Measurements from ENCODE around the gene KLHL29.
"Not testable (repeated sequence)": the region's sequence is repeated elsewhere in the genome, so short reads cannot be mapped to it uniquely, and the experiment has no call there.

The KLHL29 gene

GRCh38 chr2:23384551-23385343 lies at the start of gene KLHL29:
Gene KLHL29 (plus strand): TSS chr2:23385179. CDS start chr2:23562197, 177,018 bp downstream.
- DNase-seq: no peak

DNA sequence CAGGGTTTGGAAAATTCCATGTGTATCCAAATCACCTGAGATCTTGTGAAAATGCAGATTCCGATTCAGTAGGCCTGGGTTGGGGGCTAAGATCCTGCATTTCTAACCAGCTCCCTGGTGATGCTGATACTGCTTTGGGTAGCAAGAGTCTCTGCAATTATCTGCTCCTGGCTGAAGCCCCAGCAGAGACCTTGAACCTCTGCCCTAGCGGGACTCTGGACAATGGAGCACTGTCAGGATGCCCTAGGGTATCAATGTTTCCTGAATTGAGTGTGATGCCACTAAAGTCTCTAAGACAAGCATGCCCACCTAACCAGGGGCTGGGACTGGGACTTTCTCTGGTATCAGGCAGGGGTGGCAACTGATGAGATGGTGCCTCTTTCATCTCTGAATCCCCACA lies 49.4 kb upstream of the KLHL29 start:
- no peak for DNase-seq

- DNase-seq: no peak
These were observed 42.9 kb upstream of the KLHL29 start for GRCh38 chr2:23342075-23342474.

GRCh38 chr2:23346029-23346428 lies 39.0 kb upstream of the KLHL29 start:
- DNase-seq: no peak

DNA sequence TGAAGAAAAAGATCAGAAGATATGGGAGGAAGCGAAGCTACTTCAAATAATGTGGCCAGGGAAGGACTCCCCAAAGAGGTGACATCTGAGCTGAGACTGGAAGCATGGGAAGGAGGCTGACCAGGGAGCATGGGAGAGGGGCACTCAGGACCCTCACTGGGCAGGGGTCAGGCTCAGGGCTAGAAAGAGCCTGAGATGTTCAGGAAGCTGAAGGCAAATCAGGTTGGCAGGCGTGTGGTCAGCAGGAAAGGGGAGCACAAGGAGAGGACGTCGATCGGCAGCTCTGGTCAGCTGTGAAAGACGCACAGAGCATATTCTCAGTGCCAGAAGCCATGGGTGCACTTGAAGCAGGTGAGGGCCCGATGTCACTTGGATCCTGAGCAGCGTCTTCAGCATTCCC lies 38.2 kb upstream of the KLHL29 start:
- DNase-seq: no peak

GRCh38 chr2:23347471-23348092 lies 37.4 kb upstream of the KLHL29 start:
- DNase-seq: no peak

- not testable (repeated sequence) for DNase-seq
These were observed 36.9 kb upstream of the KLHL29 start for GRCh38 chr2:23348093-23348481.

GRCh38 chr2:23349508-23349907 lies 35.5 kb upstream of the KLHL29 start:
- DNase-seq: no peak

DNA sequence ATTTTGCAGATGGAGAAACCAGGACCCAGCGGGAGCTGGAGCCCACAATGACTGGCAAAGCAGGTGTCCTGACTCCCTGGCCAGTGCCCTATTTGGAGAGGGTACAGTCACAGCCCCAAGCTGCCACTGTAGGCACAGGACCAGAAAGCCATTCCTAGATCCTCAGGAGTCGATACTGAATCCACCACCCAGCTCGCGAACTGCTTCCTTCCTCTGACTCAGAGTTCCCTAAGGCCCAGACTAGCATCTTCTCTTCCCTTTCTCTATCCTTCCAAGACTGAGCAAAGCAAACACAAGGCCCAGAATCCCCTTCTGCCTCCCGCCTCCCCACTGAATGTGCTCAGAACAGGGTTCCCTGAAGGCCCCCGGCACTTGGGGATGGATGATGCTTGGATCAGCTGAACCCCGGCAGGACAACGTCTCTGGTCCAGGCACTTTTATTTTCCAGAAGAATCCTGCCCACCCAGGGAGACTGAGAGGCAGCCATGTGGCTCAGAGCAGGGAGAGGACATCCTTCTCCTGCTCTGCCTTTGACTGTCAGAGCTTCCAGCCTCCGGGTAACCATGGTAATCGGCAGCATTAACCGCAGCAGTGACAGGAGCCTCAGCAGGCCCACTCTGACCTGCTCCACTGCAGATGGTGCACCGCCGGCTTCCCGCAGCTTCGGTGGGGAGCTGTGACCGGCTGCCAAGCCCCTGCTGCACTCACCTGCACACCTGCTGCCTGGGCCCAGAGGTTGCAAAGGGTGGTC lies 34.8 kb upstream of the KLHL29 start:
- no peak for DNase-seq

GRCh38 chr2:23350792-23351355 lies 34.1 kb upstream of the KLHL29 start:
- no peak for DNase-seq

- DNase-seq: no peak
These were observed 33.4 kb upstream of the KLHL29 start for GRCh38 chr2:23351388-23352141.

GRCh38 chr2:23354554-23354953 lies 30.4 kb upstream of the KLHL29 start:
- DNase-seq: no peak

- no peak for DNase-seq
These were observed 30.0 kb upstream of the KLHL29 start for GRCh38 chr2:23355001-23355400.

DNA sequence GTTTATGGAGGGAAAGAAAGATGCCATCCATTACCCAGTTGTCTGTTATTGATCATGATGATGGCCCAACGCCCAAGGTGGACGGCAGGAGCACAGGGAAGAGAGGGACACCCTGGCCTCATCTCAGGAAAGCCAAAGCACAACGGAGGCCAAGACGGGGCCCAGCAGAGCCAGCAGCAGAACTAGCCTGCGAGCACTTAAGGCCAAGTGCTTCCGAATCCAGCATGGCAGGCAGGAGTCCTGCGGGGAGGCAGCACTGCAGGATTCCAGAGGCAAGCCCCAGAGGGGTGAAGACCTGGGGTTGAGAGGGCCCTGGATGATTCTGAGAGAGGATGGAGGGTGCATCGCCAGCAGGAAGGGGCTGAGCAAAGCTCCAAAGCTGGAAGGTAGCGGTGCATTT lies 28.3 kb upstream of the KLHL29 start:
- DNase-seq: no peak

DNA sequence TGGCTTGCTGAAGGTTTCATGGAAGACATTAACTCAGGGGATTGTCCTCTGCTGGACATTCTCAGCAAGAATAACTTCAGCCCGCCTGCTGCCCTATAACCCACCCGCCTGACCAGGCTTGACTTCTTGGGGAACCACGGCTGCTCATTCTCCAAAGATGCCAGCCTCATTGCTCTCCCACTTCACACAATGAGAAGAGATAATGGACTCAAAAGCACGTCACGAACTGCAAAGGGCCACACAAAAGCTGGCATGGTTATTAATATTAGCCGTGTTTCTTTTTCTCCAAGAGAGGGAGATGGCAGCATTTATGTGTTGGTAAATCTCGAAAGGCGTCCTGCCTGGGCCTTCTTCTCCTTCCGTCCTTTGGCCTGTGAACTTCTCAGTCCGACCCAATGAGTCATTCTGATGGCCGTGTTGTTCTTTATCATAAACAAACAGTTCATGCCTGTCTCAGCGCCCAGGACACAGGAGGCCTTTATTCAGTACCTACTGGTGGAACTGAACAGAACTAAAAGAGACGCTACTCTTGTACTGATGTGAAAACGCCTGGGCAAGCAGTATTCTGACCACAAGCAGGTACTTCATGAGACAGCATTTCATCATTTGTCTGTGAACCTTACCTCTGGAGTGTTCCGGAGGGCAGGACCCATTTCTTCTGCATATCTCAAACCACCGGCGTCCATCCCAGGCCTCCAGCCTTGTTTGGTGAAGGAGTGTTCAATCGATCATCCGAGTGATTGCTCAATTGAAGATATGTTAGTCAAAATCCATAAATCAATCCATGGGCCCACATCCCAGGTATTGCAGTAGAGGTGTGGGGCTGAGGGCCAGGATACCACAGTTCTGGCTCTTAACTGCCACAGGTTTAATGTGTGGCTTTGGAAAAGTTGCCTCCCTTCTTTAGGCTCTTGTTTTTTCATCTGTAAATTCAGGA lies 25.1 kb upstream of the KLHL29 start:
- DNase-seq: no peak

- DNase-seq: no peak
These were observed 24.3 kb upstream of the KLHL29 start for GRCh38 chr2:23360571-23361125.

DNA sequence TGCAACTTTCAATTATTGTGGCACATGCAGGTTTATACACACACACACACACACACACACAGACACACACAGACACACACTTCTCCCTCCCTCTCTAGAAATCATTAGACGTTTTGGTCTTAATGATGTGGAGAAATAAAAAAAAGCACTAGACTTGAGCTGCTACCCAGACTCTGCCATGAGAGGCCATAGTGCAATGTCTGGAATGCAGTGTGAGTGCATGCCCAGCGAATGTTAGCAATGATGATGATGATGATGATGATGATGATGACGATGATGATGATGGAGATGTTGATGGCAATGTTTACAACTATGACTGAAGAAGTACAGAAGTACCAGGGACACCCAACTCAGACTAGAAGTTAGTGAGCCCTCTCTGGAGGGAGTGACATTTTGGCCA lies 23.8 kb upstream of the KLHL29 start:
- DNase-seq: no peak

DNA sequence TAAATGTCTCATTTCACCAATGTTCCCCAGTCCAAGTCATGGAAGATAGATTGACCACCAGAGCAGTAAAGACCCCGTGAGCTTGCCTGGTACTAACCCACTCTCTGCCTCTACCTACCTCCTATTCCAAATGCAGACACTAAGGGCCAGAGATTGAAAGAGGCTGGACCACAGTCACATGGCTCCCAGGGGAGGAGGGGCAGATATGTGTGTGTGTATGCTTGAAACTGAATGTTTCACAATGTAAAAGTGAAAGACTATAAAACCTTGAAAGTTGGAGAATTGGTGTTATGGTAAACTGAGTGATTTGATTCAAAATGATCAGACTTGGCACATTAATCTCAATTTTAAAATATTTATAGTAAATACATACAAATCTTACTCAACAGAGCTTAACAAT lies 21.7 kb upstream of the KLHL29 start:
- no peak for DNase-seq

- no peak for DNase-seq
These were observed 21.1 kb upstream of the KLHL29 start for GRCh38 chr2:23363831-23364230.

DNA sequence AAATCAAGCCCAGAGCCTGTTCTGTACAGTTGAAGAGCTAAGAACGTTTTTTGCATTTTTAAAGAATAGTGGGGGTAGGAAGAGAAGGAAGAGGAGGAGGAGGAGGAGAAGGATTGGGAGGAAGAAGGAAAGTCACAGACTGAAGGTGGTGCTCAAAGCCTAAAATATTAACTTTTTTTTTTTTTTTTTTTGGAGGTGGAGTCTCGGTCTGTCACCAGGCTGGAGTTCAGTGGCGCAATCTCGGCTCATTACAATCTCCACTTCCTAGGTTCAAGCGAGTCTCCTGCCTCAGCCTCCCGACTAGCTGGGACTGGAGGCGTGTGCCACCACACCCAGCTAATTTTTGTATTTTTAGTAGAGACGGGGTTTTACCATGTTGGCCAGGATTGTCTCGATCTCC lies 18.3 kb upstream of the KLHL29 start:
- DNase-seq: no peak

- no peak for DNase-seq
These were observed 17.2 kb upstream of the KLHL29 start for GRCh38 chr2:23367760-23368159.
